ENCODE results near the gene GP1BA. TPM values are rescaled to one million over a fixed set of nuclear protein-coding genes. Genes with fewer than 3 reads are reported as not detected.

The GP1BA gene
- total and polyA plus RNA-seq, 8 donors, result 0.05 TPM; not detected in 7

- H3K9me3 ChIP-seq, result no peaks in the 10 kb centered on the region
- 5 to 23% (median 14%) methylated on average over 8 to 34 of the region's 34 CpGs; no CpG with 5 or more reads in 1 of the 5 donors for WGBS, 5 donors
- peaks cover 20 to 54% (median 44%) of the 10 kb centered on the region in 4 donors for H3K4me1 ChIP-seq
- peaks cover 0 to 39% (median 0%) of the 10 kb centered on the region in 3 donors for H3K27me3 ChIP-seq
- no peak for TF ChIP-seq EP300 (IDR thresholded peaks at IDR 0.05)
- TF ChIP-seq POLR2AphosphoS5 (IDR thresholded peaks at IDR 0.05), result no peak
- TF ChIP-seq POLR2A (IDR thresholded peaks at IDR 0.05), result no peak
- TF ChIP-seq, protein P1, sequence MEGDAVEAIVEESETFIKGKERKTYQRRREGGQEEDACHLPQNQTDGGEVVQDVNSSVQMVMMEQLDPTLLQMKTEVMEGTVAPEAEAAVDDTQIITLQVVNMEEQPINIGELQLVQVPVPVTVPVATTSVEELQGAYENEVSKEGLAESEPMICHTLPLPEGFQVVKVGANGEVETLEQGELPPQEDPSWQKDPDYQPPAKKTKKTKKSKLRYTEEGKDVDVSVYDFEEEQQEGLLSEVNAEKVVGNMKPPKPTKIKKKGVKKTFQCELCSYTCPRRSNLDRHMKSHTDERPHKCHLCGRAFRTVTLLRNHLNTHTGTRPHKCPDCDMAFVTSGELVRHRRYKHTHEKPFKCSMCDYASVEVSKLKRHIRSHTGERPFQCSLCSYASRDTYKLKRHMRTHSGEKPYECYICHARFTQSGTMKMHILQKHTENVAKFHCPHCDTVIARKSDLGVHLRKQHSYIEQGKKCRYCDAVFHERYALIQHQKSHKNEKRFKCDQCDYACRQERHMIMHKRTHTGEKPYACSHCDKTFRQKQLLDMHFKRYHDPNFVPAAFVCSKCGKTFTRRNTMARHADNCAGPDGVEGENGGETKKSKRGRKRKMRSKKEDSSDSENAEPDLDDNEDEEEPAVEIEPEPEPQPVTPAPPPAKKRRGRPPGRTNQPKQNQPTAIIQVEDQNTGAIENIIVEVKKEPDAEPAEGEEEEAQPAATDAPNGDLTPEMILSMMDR (IDR thresholded peaks at IDR 0.05), result no peak
- intact Hi-C loops (cut with DNase I; ENCODE audit: low total_unique reads), result loop anchor here (10.0 kb wide), 1 partner anchor 164 kb away; the partner anchor contains the start of genes CXCL16, MED11 and ZMYND15
- DNase-seq, result no peak
- peak overlapping the region in 4 of 5 donors; percentile 54 to 71 (median 58) for H3K27ac ChIP-seq
- H3K4me3 ChIP-seq, result peak overlapping the region; percentile 49 to 55 (median 52)
- H3K36me3 ChIP-seq, result peaks cover 30 to 38% (median 37%) of the 10 kb centered on the region in 4 donors
These were observed 33.1 kb upstream of the GP1BA start for GRCh38 chr17:4898927-4899326.

DNA sequence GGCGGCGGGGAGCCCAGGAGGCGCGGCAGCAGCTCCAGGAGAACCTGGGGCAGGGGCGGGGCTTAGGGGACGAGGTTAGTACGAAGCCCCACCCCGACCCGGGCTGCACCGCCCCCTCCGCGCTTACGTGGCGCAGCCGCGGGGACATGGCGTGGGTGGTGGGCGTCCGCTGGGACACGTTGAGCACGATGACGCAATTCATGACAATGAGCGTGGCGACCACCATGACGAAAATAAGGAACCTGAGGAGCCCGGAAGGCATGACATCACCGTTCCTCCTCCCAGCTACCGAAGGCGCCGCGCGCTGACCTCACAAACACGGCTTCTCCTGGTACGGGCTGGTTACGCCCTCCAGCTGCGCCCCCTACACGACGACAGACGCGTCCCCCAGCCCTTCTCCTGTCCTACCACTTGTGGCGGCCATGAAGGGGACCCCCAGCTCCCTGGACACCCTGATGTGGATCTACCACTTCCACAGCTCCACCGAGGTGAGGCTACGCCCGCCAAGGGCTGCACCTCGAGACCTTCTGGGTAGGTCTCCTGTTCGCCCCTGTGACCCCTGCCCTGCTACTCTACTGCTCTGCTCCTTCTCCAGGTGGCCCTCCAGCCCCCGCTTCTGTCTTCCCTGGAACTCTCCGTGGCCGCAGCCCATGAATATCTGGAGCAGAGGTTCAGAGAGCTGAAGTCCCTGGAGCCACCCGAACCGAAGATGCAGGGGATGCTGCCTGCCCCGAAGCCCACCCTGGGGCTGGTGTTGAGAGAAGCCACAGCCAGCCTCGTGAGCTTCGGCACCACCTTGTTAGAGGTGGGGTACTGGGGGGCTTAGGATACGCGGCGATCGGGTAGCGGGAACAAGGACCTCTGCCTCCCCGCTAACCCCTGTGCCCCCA is 32.5 kb upstream of the GP1BA start, which contains the start of gene C17orf107:
C17orf107 (plus strand) TSS at position 196 of the 890 bp plus-strand sequence; CDS start at position 423, 227 bp downstream.
- peak within 1 kb of the TSS in 4 of 5 donors; percentile 54 to 71 (median 58) for H3K27ac ChIP-seq
- peaks cover 20 to 54% (median 44%) of the 10 kb centered on the region in 4 donors for H3K4me1 ChIP-seq
- intact Hi-C loops (cut with DNase I; ENCODE audit: low total_unique reads), result loop anchor here (10.0 kb wide), 2 partner anchors 75 to 165 kb away; partner anchors contain the start of genes CXCL16, MED11 and ZMYND15

GRCh38 chr17:4900231-4901107 is 31.6 kb upstream of the GP1BA start:
- H3K27ac ChIP-seq, result peak overlapping the region in 4 of 5 donors; percentile 9 to 71 (median 59)
- peaks cover 20 to 54% (median 44%) of the 10 kb centered on the region in 4 donors for H3K4me1 ChIP-seq
- peak overlapping the region; percentile 49 to 55 (median 52) for H3K4me3 ChIP-seq
- TF ChIP-seq, protein P1 (IDR thresholded peaks at IDR 0.05), result no peak
- TF ChIP-seq EP300 (IDR thresholded peaks at IDR 0.05), result no peak
- no peak for TF ChIP-seq POLR2AphosphoS5 (IDR thresholded peaks at IDR 0.05)
- no peak for TF ChIP-seq POLR2A (IDR thresholded peaks at IDR 0.05)
- no peaks in the 10 kb centered on the region for H3K9me3 ChIP-seq
- peaks cover 0 to 44% (median 0%) of the 10 kb centered on the region in 3 donors for H3K27me3 ChIP-seq
- intact Hi-C loops (cut with DNase I; ENCODE audit: low total_unique reads), result loop anchor here (10.0 kb wide), 1 partner anchor 74 kb away; no protein-coding TSS in a partner anchor
- DNase-seq, result peak; percentile 51 to 85
- 17 to 22% (median 21%) methylated on average over 26 to 65 of the region's 65 CpGs for WGBS, 5 donors
- H3K36me3 ChIP-seq, result peaks cover 16 to 23% (median 21%) of the 10 kb centered on the region in 4 donors

More for the DNA sequence above, 32.5 kb upstream of the GP1BA start, which contains the start of gene C17orf107:
- H3K9me3 ChIP-seq, result no peaks in the 10 kb centered on the region
- peak; percentile 91 to 95 for DNase-seq
- 5 to 23% (median 7%) methylated on average over 18 to 60 of the region's 60 CpGs for WGBS, 5 donors
- TF ChIP-seq POLR2AphosphoS5 (IDR thresholded peaks at IDR 0.05), result peak in 2 of 3 donors; percentile 31 to 59
- TF ChIP-seq EP300 (IDR thresholded peaks at IDR 0.05), result no peak
- TF ChIP-seq, protein P1 (IDR thresholded peaks at IDR 0.05), result peak in 1 of 7 experiments; percentile 8
- TF ChIP-seq POLR2A (IDR thresholded peaks at IDR 0.05), result no peak
- H3K36me3 ChIP-seq, result peaks cover 24 to 32% (median 30%) of the 10 kb centered on the region in 4 donors
- H3K27me3 ChIP-seq, result peaks cover 0 to 44% (median 0%) of the 10 kb centered on the region in 3 donors
- peak within 1 kb of the TSS; percentile 49 to 55 (median 52) for H3K4me3 ChIP-seq

Measured in stomach (tissue), 9 donors.